T-helper 1 cell (primary cell): ENCODE data around the gene PABPN1L.
"Not testable (repeated sequence)": the region's sequence is repeated elsewhere in the genome, so short reads cannot be mapped to it uniquely, and the experiment has no call there.

Experiments
- DNase-seq, 5 donors: peaks; one replicate each; pipeline ENCODE4 v3.0.0-alpha.2; 2012 to 2020

PABPN1L gene

DNA sequence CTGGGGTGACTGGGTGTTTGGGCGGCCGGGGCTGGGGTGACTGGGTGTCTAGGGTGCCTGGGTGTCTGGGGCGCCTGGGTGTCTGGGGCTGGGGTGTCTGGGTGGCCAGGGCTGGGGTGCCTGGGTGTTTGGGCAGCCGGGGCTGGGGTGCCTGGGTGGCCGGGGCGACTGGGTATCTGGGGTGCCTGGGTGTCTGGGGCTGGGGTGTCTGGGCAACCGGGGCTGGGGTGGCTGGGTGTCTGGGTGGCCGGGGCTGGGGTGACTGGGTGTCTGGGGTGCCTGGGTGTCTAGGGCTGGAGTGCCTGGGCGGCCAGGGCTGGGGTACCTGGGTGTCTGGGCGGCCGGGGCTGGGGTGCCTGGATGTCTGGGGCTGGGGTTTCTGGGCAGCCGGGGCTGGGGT is 41.3 kb downstream of the PABPN1L start:
- DNase-seq = no peak

- no peak for DNase-seq
These were observed 42.0 kb downstream of the PABPN1L start for GRCh38 chr16:88824256-88825077.

DNA sequence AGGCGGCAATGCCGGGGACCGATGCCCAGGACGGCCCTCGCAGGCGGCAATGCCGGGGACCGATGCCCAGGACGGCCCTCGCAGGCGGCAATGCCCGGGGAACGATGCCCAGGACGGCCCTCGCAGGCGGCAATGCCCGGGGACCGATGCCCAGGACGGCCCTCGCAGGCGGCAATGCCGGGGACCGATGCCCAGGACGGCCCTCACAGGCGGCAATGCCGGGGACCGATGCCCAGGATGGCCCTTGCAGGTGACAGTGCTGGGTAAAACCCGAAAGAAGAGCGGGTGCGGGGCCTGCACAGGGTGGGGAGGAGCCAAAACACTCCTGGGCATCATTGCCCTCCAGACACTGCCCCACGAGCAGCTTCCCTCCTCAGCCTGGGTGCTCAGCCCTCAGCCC is 42.8 kb downstream of the PABPN1L start:
- not testable (repeated sequence) for DNase-seq

- no peak for DNase-seq
These were observed 44.0 kb downstream of the PABPN1L start for GRCh38 chr16:88822281-88823040.

GRCh38 chr16:88821168-88821850 is 45.2 kb downstream of the PABPN1L start:
- DNase-seq = no peak

DNA sequence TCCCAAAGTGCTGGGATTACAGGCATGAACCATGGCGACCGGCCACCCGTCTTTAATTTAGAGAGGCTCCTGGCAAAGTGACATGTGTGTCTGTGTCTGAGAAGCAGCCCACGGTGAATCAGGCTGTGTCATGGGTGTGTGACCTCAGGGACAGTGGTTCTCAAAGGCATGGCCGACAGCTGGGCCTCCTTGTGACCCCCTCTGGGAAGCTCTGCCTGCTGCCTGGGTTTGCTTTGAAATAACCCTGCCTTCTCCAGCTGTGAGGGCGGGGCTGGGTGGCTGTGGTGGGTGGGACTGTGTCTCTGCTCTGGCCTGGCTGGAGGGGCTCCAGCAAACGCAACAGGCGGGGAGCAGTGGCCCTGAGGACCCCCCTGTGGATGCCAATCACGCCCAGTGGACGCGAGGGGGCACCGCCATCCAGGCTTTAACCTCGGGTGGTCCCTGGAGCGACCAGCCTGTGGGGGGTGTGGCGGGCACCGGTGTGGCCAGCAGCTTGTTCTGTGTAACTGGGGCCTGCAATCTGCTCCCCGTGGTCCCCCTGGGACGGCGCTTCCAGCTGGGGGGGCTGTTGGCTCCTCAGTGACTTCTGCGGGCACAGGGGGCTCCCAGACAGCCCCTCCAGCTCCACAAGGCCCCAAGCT is 46.0 kb downstream of the PABPN1L start:
- no peak for DNase-seq

- no peak for DNase-seq
These were observed 47.3 kb downstream of the PABPN1L start for GRCh38 chr16:88819126-88819525.

GRCh38 chr16:88818575-88818874 is 47.9 kb downstream of the PABPN1L start:
- no peak for DNase-seq

DNA sequence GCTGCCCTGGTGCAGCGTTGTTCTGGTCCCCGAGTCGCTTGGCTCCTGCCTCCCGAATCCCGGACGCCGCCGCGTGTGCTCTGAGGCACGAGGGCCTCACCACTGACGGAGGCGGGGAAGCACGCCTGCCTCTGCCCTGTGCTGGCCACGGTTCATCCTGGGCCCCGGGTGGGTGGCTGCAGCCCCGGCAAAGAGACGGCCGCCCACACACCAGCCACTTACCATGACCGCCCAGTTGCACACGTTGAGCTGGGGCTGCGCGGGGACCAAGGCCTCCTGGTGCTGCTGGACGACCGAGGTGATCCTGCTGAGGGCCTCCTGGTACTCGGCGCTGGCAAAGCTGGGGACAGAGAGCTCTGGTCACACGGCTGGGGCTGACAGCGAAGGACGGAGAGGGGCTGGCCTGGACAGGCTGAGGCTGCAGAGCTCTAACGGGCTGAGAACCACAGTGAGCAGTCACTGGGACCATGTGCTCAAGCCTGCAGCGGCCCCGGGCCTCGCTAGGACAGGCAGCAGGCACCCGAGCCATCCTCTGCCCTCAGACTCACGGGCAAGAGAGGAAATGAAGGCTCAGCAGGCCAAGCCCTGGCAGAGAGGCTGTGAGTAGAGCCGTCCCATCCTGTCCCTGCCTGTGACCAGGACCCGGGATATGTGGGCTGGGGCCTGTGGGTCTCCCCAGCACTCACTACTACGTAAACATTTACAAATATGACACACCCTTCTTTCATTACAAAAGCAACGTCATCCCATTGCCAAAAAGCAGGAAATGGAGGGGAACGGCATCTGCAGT is 48.5 kb downstream of the PABPN1L start:
- DNase-seq = no peak

DNA sequence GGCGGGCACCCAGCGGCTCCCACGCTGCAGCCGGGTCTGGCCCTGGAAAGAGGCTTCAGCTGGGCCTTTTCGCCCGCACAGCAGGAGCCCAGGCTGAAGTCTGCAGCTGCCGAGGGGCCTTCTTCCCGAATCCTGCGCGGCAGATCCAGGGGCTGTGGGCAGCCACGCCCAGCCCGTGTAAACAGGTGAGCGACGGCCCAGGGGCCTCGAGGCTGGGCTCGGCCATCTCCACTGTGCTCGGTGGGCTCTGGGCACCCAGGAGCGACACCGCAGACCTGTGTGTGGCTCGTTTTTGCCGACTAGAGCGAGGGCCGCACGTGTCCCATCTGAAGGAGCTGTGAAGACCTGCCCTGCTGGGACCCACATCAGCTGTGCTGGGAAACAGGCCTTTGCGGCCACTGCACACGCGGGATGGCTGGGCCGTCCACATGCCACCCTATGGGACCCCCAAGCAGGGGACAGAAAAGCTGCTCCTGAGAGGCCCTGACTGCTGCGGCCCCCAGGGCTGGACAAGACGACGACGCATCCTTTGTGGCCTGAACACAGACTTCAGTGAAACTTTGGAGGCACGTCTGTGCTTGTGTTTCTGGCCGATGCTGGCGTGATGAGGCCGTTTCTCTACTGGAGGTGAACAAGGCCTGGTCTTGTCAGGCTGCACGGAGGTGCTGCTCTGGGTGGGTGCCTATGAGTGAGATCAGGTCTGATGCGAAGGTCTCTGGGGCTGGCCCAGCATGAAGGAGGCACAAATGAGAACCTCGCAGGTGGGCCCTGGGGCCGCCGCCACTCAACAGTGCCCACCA is 49.5 kb downstream of the PABPN1L start:
- no peak for DNase-seq

GRCh38 chr16:88815901-88816589 is 50.4 kb downstream of the PABPN1L start:
- DNase-seq = peak in 2 of 5 donors; percentile 30 to 37

DNA sequence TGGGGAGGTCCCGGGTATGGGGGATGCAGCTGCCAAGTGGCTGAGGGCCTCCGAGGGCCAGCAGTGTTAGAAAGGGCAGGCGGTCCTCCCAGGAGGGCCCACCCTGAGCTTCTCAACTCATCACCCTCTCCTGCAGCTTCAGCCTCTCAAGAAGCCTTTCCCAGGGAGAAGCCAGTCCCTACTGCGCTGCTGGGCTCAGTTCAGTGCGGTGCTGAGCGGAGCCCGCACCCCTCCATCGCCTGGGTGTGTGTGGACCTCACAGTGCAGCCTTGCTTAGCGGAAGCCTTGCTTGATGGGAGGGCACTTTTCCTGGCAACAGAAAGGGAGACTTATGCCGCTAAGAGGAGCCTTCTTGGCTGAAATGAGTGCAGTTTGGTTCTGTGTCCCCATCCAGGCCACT is 51.2 kb downstream of the PABPN1L start:
- DNase-seq = no peak

DNA sequence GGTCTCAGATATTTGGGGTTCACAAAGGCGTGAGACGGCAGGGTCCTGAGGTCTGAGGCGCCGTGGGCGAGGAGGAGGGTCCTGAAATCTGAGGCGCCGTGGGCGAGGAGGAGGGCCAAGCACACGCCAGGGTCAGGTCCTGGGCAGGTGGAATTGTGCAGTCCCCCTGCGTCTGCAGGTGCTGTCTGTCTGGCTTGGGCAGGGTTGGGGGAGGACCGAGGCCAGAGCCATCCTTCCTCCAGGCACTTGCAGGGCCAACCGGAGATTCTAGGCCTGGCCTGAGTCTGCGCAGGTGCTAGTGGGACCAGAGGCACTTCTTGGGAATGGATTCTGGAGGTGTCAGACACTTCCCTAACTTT is 52.3 kb downstream of the PABPN1L start:
- no peak for DNase-seq
